Suprapubic skin (tissue), 3 donors: ENCODE results near the gene PTPN4.

ENCODE experiments used
- CTCF ChIP-seq, 2 donors: fragments of 200-600 bp in 1 of 2; fragments of 450-650 bp in 1 of 2; sonication (generic) in 1 of 2; IDR thresholded peaks; one replicate each; pipeline ENCODE4 v1.5.1; 2016 to 2019; ENCODE audit warnings: antibody characterized with exemption in 2 of 2, mild to moderate bottlenecking in 1 of 2, moderate library complexity in 1 of 2
- POLR2A ChIP-seq, 2 donors: fragments of 450-650 bp; IDR thresholded peaks; one replicate each; pipeline ENCODE4 v1.6.1; 2017; ENCODE audit warnings: antibody characterized with exemption in 2 of 2, mild to moderate bottlenecking in 2 of 2, moderate library complexity in 2 of 2

- no peak for TF ChIP-seq CTCF (IDR thresholded peaks at IDR 0.05)
- TF ChIP-seq POLR2A (IDR thresholded peaks at IDR 0.05): no peak
Observed at GRCh38 chr2:119721904-119722303, 37.8 kb upstream of the PTPN4 start.
